NCI-H524 (cell line): Measurements from ENCODE around the gene EFHD2.
A peak's percentile ranks its signal among the peaks of the same experiment; 100 is the strongest.
"Not testable (repeated sequence)": the region's sequence is repeated elsewhere in the genome, so short reads cannot be mapped to it uniquely, and the experiment has no call there.

ENCODE experiments used
- DNase-seq, 2 experiments: peaks; one replicate each; lab custom pipeline; 2025; lab: John Stamatoyannopoulos, UW

EFHD2 gene

DNA sequence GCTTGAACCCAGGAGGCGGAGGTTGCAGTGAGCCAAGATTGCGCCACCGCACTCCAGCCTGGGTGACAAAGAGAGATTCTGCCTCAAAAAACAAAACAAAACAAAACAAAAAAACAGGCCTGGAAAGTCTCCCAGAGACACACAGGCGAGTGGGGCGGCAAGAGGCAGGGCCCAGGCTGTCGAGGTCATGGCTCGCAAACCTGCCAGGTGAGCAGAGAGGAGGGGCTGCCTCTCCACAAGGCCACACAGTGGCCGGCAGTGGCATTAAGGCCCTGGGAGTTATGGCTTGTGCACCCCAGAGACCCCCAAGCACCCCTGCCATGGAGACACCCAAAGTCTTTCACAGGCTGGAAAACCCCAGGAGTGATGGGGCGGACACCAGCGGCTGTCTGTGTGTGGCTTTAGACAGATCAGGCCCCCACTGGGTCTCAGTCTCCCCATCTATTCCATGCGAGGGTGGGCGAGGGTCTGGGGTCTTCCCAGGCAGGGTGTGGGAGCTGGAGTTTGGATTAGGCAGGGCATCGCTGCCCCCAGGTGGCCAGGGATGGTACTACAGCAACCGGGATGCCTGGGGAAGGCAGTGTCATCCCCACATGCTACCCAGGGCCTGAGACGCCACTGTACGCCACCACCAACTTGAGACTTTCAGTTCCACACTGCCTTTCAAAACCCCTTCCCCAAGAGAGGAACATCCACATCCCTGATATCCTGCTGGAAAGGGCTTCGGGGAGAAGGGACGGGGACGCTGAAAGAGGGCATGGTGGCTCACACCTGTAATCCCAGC, 21.3 kb downstream of the EFHD2 start:
- peak; percentile 5 to 54 for DNase-seq

DNA sequence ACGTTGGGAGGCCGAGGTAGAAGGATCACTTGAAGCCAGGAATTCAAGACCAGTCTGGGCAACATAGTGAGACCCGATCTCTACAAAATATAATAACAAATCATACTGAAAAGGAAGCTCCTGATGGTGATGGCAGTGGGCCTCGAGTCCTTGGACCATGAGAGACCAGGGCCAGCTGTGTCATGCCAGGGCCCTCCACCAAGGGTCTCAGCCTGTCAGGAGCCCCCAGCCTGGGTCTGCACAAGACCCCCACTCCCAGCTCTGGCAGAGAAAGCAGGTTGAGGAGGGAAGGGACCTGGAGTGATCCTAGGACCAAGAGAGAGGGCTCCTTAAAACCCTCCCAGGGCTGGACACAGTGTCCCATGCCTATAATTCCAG, 21.9 kb downstream of the EFHD2 start:
- no peak for DNase-seq

DNA sequence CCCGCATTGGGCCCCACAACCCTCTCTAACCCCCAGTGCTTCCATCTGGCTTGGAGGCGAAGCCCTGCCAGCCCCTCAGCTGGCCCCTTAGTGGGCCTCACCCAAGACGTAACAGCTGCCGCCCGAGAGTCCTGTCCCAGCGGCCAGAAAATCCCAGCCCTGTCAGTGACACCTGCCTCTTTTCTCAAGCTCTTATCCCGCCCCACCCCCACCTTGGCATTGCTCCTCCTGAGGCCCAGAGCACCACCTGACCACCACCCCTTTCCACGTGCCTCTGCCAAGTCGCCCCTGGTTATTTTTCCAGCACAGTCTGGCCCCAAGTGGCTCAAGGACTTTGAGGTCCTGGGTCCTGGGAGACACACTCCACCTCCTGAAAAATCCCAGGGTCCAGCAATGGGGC, 22.6 kb downstream of the EFHD2 start:
- DNase-seq, result peak; percentile 63 to 90

DNA sequence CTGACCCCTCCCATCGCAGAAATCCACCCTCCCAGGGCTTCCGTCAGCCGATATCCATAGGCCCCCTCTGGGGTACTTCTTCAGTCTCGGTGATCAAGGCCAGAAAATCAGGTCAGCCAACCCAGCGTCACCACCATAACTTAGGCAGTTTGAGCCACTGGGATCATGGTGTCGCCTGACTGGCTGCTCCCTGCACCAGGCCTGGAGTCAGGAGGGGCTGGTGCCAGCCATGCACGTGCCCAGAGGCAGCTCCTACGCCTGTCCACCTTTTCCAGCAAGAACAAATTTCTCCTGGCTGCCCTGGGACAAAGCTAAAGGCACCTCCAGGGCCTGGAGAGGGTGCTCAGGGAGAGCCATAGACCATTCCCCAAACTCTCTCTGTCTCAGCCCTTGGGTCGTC, 23.8 kb downstream of the EFHD2 start:
- no peak for DNase-seq

DNA sequence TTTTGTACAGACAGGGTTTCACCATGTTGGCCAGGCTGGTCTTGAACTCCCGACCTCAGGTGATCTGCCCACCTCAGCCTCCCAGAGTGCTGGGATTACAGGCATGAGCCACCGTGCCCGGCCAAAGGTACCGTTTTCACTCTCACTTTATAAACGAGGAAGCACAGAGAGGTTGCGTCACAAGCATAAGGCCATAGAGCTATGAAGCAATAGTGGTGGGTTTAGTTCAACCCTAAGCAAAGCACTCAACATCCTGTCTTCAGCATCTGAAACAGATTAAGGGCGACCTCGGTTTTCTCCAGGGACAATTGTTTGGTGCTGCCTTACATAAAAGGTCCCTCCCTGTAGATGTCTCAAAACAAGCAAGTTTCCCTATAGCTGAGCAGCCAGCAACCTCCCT, 25.1 kb downstream of the EFHD2 start:
- not testable (repeated sequence) for DNase-seq

DNA sequence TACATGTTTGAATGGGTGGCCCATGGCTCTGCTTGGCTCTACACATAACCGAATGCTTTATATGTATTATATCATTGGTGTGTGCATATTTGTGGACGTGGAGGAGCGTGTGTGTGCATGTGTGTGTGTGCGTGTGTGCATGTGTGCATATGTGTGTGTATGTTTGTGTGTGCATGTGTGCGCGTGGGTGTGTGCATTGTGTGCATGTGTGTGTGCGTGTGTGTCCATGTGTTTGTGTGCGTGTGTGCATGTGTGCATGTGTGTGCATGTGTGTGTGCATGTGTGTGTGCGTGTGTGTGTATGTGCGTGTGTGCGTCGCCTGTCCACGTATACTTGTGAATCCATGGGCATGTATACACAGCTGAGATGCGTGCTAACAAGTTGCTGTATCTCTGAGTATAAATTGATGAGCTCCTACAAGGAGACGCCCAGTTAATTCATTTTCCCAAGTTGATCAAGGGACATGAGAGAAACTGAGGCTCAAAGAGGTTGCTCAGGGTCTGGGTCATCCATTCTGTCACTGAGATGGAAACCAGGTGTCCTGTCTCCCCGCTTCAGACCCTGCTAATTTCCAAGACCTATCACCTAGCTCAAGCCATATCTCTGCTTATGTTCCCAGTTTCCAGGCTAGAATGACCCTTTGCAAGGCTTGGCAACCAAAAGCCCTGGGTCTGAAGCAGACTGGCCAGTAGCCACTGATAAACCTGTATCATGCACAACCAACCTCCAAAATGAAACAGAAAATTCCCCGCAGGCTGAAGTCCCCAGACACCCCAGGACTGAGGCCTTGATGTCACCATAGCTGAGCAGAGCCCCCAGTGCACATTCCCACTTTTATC, 25.8 kb downstream of the EFHD2 start:
- no peak for DNase-seq

DNA sequence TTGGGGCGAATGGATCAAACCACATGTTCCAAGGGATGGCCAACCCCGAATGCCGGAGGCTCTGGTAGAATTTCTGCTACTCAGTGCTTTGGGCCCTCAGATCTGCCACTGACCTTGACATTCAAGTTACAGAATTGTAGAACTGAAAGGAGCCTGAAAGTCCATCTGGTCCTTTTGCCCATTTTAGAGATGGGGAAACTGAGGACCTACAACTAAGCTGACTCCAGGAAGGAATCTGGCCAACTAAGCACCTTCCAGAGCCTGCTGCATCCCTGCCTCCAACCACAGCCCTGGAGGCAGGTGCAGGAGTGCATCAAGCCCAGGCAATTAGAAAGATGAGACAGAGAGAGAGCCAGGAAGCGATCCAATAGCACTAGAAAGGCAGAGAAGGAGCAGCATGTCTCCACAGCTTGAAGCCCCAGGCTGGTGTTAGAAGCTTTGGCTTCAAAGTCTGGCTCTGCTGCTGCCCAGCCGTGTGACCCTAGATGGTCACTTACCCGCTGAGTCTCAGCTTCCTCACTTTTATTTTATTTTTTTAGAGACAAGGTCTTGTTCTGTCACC, 27.3 kb downstream of the EFHD2 start:
- DNase-seq, result no peak

DNA sequence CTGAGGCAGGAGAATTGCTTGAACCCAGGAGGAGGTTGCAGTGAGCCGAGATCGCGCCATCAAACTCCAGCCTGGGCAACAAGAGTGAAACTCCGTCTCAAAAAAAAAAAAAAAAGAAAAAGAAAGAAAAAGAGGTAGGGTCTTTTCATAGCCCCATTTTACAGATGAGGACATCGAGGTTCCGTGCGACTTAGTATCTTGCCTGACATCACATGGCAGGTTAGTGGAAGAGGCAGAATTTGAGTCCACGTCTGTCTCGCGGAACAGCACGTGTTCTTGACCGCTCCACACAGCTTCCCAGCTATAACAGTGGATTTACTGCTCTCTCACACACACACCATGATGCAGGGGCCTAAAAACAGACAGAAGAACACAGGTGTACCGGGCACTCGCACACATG, 29.6 kb downstream of the EFHD2 start:
- DNase-seq, result no peak

DNA sequence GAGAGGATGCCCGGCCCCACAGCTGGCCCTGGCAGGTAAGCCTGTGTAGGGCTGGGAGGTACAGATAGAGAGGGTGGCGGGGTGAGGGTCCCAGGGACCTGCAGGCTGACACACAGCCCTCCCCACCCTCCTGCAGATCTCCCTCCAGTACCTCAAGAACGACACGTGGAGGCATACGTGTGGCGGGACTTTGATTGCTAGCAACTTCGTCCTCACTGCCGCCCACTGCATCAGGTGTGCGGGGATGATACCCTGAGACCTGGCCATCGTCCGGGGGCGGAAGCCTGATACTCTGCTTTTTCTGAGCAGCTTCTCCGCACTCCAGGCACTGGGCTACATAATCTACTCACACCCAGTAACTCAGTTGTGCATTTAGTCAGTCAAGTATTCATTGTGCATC, 30.7 kb downstream of the EFHD2 start:
- DNase-seq, result no peak

DNA sequence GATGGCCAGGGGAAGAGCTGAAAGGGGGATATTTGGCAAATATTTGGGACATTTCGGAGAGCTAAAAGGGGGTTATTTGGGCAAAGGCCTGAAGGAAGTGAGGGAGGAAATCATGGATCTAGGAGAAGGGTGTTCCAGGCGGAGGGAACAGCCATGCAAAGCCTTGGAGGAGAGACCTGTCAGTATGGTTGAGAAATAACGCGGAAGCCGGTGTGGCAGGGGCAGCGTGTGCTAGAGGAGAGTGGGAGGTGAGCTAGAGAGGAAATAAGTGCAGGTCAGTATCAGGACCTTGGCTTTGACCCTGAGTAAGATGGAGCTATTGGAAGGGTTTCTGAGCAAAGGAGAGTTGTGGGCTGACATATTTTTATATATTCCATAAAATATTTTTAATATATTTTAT, 31.6 kb downstream of the EFHD2 start:
- DNase-seq, result no peak

DNA sequence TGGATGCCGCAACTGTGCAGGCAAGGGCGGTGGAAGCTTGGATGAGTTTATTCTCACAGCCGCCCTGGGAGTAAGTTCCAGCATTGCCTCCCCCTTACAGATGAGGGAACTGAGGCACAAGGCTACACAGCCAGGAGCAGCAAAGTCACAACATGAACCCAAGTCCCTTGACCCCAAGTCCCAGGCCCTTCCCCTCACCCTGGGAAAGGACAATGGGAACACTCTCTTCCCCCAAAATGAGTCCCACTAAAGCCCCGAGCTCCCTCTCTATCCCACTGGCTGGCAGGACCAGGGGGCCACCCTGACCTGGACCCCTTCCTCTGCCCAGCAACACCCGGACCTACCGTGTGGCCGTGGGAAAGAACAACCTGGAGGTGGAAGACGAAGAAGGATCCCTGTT, 32.4 kb downstream of the EFHD2 start:
- no peak for DNase-seq

DNA sequence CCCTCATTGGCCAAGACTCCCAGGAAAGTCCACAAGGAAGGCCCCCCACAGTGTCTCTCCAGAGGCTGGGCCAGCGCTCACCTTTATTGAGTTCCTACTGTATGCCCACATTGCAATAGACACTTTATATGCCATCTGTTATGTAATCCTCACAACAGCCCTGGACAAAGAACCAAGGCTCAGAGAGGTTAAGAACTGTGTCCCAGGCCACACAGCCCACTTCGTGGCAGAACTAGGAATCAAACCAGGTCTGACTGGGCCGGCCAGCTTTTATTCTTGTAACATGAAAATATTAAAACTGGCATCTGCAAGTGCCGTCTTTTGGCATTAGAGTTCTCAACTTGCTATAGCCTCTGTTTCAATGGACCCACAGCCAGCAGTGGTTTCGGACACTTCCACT, 33.1 kb downstream of the EFHD2 start:
- no peak for DNase-seq

DNA sequence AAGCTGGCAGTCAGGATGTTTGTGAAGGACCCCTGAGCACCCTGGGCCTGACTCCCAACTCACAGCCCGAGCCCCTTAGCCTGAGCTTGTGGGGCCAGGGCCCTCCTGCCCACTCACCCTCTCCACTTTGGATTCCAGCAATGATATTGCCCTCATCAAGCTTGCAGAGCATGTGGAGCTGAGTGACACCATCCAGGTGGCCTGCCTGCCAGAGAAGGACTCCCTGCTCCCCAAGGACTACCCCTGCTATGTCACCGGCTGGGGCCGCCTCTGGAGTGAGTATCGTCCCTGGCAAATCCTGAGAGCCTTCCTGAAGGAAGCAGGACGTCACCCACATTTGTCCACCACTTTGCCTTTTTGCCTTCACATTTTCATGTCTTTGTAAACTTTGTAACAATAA, 33.6 kb downstream of the EFHD2 start:
- peak in 1 of 2 experiments; percentile 25 for DNase-seq

DNA sequence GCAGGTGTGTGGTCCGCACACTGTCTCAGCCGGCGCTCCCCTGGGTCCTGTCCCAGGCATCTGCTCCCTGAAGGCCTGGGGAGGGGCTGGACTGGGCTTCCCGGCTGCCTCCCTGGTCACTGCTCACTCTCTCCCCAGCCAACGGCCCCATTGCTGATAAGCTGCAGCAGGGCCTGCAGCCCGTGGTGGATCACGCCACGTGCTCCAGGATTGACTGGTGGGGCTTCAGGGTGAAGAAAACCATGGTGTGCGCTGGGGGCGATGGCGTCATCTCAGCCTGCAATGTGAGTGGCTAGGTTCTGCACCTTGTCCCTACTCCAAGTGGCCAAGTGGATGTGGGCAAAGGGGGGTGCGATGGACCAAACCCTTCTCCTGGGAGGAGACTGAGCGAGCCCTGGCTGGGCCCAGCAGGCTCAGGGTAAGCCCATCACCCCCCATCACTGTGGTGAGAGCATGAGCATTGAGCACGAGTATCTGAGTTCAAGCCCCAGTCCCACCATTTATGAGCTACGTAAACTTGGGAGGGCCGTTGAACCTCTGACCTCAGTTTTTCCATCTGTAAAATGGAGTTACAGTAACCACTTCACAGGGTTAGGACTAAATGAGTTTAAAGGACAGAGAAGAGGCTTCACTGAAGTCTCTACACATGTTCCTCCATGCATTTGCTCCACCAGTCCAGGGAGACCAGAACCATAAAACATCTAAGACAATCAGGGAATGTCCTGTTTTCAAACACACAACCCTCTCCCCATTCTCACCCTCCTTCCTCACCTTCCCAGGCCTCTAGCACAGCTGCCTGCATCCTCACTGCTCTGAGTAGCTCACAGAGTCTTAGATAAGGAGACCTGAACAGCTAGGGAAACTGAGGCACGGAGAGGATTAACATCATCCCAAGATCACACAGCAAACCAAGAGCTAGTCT, 35.0 kb downstream of the EFHD2 start:
- DNase-seq, result peak in 1 of 2 experiments; percentile 26

DNA sequence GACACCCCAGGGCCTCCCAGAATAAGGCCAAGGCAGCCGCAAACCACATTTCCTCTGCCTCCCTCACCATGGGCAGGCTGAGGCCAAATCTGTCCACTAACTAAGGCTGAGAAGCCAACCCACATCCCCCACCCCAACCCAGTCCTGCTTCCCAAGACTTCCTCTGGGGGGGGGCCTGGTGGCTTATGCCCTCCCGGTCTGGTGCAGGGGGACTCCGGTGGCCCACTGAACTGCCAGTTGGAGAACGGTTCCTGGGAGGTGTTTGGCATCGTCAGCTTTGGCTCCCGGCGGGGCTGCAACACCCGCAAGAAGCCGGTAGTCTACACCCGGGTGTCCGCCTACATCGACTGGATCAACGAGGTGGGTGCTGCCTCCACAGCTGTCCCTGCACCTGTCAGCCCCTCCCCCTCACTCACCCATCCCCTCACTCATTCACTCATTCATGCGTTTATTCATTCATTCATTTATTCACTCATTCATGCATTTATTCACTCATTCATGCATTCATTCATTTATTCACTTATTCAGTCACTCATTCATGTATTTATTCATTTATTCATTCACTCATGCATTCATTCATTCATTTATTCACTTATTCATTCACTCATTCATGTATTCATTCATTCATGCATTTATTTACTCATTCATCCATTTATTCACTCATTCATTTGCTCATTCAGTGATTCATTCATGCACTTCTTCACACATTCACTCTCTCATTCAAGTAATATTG, 35.9 kb downstream of the EFHD2 start:
- DNase-seq, result no peak

DNA sequence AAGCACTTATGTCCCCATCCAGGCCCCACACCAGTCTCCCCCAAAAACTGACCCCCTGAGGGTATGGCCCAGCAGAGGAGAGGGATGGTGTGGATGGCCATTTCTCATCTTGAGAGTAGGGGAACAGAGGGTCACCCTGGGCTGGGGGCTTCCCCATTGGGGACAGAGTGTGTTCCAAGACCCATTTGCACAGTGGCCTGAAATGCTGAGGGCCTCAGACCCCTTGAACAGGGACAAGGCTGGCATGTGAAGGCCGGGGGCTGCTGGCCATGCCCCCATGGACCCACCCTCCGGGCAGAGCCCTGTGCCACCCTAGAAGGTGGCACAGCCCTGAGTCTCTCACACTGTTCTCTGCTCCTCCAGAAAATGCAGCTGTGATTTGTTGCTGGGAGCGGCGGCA, 36.5 kb downstream of the EFHD2 start:
- no peak for DNase-seq

DNA sequence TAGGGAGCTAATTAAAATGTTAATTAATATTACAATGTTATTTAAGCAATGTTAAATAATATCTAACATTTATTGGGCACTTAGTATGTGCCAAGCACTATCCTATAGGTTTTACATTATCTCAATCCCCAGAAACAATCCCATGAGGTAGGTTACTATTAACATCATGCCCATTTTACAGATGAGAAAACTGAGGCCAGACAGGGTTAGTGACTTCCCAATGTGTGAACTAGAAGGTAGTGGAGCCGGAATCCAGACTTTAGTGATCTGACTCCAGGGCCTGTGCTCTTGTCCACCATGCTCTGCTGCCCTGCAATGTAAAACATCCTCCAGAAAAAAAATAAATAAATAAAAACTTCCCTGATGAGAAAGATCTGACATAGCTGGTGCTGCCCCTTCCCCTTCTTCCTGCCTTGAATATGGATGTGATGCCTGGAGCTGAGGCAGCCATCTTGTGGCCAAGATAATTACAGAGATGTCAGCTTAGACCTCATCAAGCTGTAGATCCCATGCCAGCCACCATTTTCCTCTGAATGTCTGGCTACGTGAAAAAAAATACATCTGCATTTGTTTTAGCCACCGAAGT, 39.3 kb downstream of the EFHD2 start:
- DNase-seq, result no peak

DNA sequence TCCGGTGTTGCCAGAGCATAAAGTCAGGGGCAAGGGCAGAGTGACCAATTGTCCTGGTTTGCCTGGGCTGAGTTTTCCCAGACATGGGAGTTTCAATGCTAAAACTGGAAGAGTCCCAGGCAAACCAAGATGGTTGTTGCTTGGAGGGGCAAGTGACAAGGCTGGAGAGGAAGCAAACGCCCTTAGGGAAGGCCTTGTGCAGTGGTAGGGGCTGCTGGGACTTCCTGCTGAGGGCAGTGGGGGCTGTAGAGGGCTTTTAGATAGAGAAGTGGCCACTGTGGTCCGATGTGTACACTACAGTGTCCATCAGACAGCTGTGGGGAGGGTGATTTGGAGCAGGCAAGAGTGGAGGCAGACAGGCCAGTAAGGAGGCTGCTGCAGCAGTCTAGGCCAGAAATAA, 39.9 kb downstream of the EFHD2 start:
- no peak for DNase-seq

DNA sequence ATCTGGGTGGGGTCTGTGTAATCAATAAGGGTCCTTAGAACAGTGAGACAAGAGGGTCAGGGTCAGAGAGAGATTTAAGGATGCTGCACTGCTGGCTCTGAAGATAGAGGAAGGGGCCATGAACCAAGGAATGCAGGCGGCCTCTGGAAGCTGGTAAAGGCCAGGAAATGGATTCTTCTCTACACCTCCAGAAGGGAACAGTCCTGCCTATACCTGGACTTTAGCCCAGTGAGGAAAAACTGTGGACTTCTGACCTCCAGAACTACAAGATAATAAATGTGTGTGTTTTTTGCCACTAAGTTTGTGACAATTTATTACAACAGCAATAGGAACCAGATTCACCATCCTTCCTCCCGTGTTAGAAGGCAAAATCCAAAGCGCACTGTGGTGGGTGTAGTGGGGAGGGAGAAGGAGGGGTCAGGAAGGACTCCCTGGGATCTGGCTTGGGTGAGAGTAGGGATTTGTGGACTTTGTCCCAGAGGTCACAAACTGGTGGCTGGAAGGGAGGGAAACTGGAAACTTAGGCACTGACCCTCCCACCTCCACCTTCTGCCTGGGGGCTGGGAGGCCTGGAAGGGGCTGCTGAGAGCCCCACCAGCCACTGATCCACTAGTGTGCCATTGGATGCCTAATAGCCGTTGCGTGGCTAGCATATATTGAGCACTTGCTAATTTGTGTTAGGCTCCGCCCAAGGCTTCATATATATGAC, 41.5 kb downstream of the EFHD2 start:
- DNase-seq, result no peak

DNA sequence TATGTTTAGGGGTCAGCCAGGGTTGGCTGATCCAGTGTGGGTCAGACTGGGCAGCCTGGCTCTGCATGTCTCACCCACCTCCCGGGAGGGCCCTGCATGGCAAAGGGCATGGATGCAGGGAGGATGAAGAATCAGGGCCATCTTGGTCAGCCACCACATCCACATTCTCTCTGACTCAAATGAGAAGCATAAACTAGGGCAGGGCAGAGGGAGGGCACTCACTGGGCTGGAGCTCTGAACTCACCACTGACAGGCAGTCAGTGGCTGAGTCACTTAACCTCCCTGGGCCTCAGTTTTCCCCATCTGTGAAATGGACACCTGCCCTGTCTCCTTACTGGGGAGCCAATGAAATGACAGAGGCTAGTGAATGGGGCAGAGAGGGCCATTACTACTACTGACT, 42.5 kb downstream of the EFHD2 start:
- no peak for DNase-seq
